ENCODE data around the gene RPL18A. TPM values are rescaled to one million over a fixed set of nuclear protein-coding genes. Genes with fewer than 3 reads are reported as not detected.

RPL18A gene
- total and polyA plus RNA-seq, 2 of the 13 experiments (the other 11 are each of a cell fraction or from before 2014, with no cell fraction given) = 1,471 to 2,004 TPM

DNA sequence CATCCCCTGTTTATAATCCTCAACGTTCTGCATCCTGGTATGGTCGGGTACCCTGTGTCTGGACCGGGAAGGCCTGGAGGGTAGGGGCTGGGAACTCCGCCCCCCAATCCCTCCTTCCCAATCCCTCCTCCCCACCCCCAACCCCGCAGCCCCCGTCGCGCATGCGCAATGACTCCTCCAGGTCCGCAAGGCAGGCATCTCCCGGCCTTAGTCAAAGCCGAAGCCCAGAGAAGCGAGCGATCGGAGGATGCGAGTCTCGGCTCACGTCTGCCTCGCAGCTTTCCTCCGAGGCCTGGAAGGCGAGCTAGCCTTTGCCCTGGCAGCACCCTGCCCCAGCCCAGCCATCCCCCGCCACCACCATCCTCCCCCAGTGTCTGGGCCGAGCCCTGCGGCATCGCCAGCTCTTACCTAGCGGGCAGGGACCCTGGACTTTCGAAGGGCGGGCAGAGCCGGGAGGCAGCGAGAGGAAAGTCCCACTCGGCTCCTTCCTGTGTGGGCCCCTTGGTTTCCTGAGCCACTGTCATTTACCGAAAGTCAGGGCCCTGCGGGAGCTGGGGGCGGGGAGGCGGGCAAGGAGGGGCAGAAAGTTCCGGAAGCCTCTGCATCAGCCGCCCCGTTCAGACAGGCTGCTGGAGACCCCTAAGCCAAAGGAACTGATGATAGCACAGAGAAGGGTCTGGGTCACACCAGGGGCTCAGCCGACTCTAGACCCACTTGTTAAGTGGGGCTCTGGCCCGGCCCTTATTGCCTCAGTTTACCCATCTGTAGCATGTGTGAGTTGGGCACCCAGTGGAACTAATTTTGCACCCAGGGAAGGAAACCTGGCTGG, 12.0 kb upstream of the RPL18A start, which contains the start of gene JAK3 (continued):
- TF ChIP-seq KIAA2018 (CRISPR knock-in tag; IDR thresholded peaks at IDR 0.05; ENCODE audit: borderline replicate concordance) = no peak
- no peak for TF ChIP-seq CCDC6 (CRISPR knock-in tag; IDR thresholded peaks at IDR 0.05)
- no peak for TF ChIP-seq RERE (CRISPR knock-in tag; IDR thresholded peaks at IDR 0.05; ENCODE audit: low read depth)
- no peak for TF ChIP-seq NCOA5 (CRISPR knock-in tag; IDR thresholded peaks at IDR 0.05)
- TF ChIP-seq ZFX (CRISPR knock-in tag; IDR thresholded peaks at IDR 0.05; ENCODE audit: low read depth) = peak; percentile 85
- TF ChIP-seq ZNF746 (CRISPR knock-in tag; IDR thresholded peaks at IDR 0.05) = no peak
- no peak for TF ChIP-seq HNRNPK (IDR thresholded peaks at IDR 0.05; ENCODE audit: low read depth, low read length, poor library complexity, severe bottlenecking)
- no peak for TF ChIP-seq ZNF263 (CRISPR knock-in tag; IDR thresholded peaks at IDR 0.05)
- TF ChIP-seq YEATS4 (CRISPR knock-in tag; IDR thresholded peaks at IDR 0.05; ENCODE audit: borderline replicate concordance) = peak; percentile 61; the same call in 1 of the 2 replicates
- TF ChIP-seq ZNF350 (CRISPR knock-in tag; IDR thresholded peaks at IDR 0.05; ENCODE audit: borderline replicate concordance, low read depth) = peak; percentile 58
- no peak for TF ChIP-seq RFX1 (IDR thresholded peaks at IDR 0.05)
- no peak for TF ChIP-seq MIXL1 (CRISPR knock-in tag; IDR thresholded peaks at IDR 0.05)
- no peak for TF ChIP-seq CBFB (CRISPR knock-in tag; IDR thresholded peaks at IDR 0.05)
- no peak for TF ChIP-seq ZNF7 (CRISPR knock-in tag; IDR thresholded peaks at IDR 0.05)
- no peak for TF ChIP-seq XRCC5 (optimal IDR thresholded peaks at IDR 0.05; ENCODE audit: low read length)
- no peak for TF ChIP-seq MEIS1 (CRISPR knock-in tag; IDR thresholded peaks at IDR 0.05; ENCODE audit: borderline replicate concordance)
- no peak for TF ChIP-seq NRL (CRISPR knock-in tag; IDR thresholded peaks at IDR 0.05; ENCODE audit: borderline replicate concordance)

Data from HepG2 (cell line).